IPS-15b (cell line): Measurements from ENCODE around the gene EBF4.
"Not testable (repeated sequence)": the region's sequence is repeated elsewhere in the genome, so short reads cannot be mapped to it uniquely, and the experiment has no call there.

Experiments
- H3K27me3 ChIP-seq: one replicate; pipeline ENCODE4 v1.6.1; 2013; ENCODE audit warnings: low read length; ENCODE audit not compliant: control insufficient read depth, insufficient read depth
- H3K36me3 ChIP-seq: one replicate; pipeline ENCODE4 v1.6.1; 2013; ENCODE audit warnings: low read length; ENCODE audit not compliant: control insufficient read depth, insufficient read depth
- H3K4me1 ChIP-seq: one replicate; pipeline ENCODE4 v1.6.1; 2013; ENCODE audit warnings: mild to moderate bottlenecking, low read length; ENCODE audit not compliant: control insufficient read depth, insufficient read depth
- H3K4me3 ChIP-seq: one replicate; pipeline ENCODE4 v1.5.1; 2013; ENCODE audit warnings: low read depth, low read length
- H3K9ac ChIP-seq: one replicate; pipeline ENCODE4 v1.6.1; 2013; ENCODE audit warnings: low read depth, mild to moderate bottlenecking, low read length
- H3K9me3 ChIP-seq: one replicate; pipeline ENCODE4 v1.6.1; 2013; ENCODE audit warnings: mild to moderate bottlenecking, low read length; ENCODE audit not compliant: control insufficient read depth, insufficient read depth

The EBF4 gene

GRCh38 chr20:2804852-2805688 lies 112.5 kb downstream of the EBF4 start:
- Histone ChIP-seq H3K36me3 (no peaks in the 10 kb centered on the region), H3K4me3 (peak overlapping the region; percentile 41), H3K4me1 (peaks cover 2% of the 10 kb centered on the region), H3K9ac (no peak overlapping the region), H3K9me3 (no peaks in the 10 kb centered on the region), H3K27me3 (peaks cover 73% of the 10 kb centered on the region)

- Histone ChIP-seq H3K4me3 (peak overlapping the region; percentile 41), H3K27me3 (peaks cover 71% of the 10 kb centered on the region), H3K9ac (no peak overlapping the region), H3K36me3 (no peaks in the 10 kb centered on the region), H3K9me3 (no peaks in the 10 kb centered on the region), H3K4me1 (peaks cover 2% of the 10 kb centered on the region)
Observed at GRCh38 chr20:2805689-2806350, 113.2 kb downstream of the EBF4 start.

GRCh38 chr20:2806351-2806701 lies 113.7 kb downstream of the EBF4 start:
- H3K4me1 ChIP-seq = peaks cover 1% of the 10 kb centered on the region
- H3K4me3 ChIP-seq = no peak overlapping the region
- H3K9me3 ChIP-seq = no peaks in the 10 kb centered on the region
- H3K9ac ChIP-seq = no peak overlapping the region
- H3K36me3 ChIP-seq = no peaks in the 10 kb centered on the region
- peaks cover 65% of the 10 kb centered on the region for H3K27me3 ChIP-seq

- no peak overlapping the region for H3K4me3 ChIP-seq
- H3K4me1 ChIP-seq = no peaks in the 10 kb centered on the region
- H3K27me3 ChIP-seq = peaks cover 59% of the 10 kb centered on the region
- no peaks in the 10 kb centered on the region for H3K9me3 ChIP-seq
- no peaks in the 10 kb centered on the region for H3K36me3 ChIP-seq
- H3K9ac ChIP-seq = no peak overlapping the region
Observed at GRCh38 chr20:2807019-2807418, 114.4 kb downstream of the EBF4 start.

- not testable (repeated sequence) for H3K4me3 ChIP-seq, H3K4me1 ChIP-seq, H3K9me3 ChIP-seq, H3K9ac ChIP-seq, H3K36me3 ChIP-seq
- peaks cover 49% of the 10 kb centered on the region for H3K27me3 ChIP-seq
Observed at GRCh38 chr20:2807929-2808328, 115.3 kb downstream of the EBF4 start.

- Histone ChIP-seq H3K4me1 (no peaks in the 10 kb centered on the region), H3K4me3 (no peak overlapping the region), H3K9ac (no peak overlapping the region), H3K36me3 (no peaks in the 10 kb centered on the region), H3K27me3 (peaks cover 32% of the 10 kb centered on the region), H3K9me3 (no peaks in the 10 kb centered on the region)
Observed at GRCh38 chr20:2809690-2810089, 117.1 kb downstream of the EBF4 start.
